Lower leg skin (tissue), 4 donors: ENCODE results near the gene TTN. TPM values are rescaled to one million over a fixed set of nuclear protein-coding genes. Genes with fewer than 3 reads are reported as not detected.

ENCODE experiments used
- DNase-seq, 2 donors: peaks; one replicate each; pipeline ENCODE4 v3.0.0-alpha.2; 2019; ENCODE audit warnings: low spot score in 2 of 2
- H3K4me3 ChIP-seq: fragments of 200-600 bp; sonication (generic); 2 replicates; pipeline ENCODE4 v1.5.1; 2017; ENCODE audit warnings: mild to moderate bottlenecking, low read depth; ENCODE audit not compliant: poor library complexity, severe bottlenecking
- POLR2A ChIP-seq, 2 donors: fragments of 450-650 bp; IDR thresholded peaks; one replicate each; pipeline ENCODE4 v1.6.1; 2016 to 2017; ENCODE audit warnings: antibody characterized with exemption in 2 of 2, mild to moderate bottlenecking in 1 of 2, moderate library complexity in 1 of 2
- WGBS, 2 donors: methylation state at CpG; one replicate each; pipeline ENCODE4 v1.1.5; 2018; 5-methylcytosine and 5-hydroxymethylcytosine counted together
- intact Hi-C: fragments of 100-400 bp; cut with DNase I; formaldehyde crosslinking; loops from one replicate; pipeline ENCODE4 v1.15.0; 2023; ENCODE audit warnings: low total_unique reads
- total RNA-seq, 4 donors: library from RNA; depleted of rRNA; stranded (reverse); fragments of >200 nt; gene quantifications; one replicate each; pipeline ENCODE4 v1.1.0, GENCODE V29; 2016
- TF ChIP-seq, protein P1 (sequence below), 3 donors: fragments of 450-650 bp; IDR thresholded peaks; one replicate each; pipeline ENCODE4 v1.5.1; 2016; ENCODE audit warnings: antibody characterized with exemption in 3 of 3, mild to moderate bottlenecking in 3 of 3, moderate library complexity in 2 of 3

The TTN gene
- total RNA-seq, 4 donors from 2014 or later = 0.25 to 2.4 (median 0.74) TPM

DNA sequence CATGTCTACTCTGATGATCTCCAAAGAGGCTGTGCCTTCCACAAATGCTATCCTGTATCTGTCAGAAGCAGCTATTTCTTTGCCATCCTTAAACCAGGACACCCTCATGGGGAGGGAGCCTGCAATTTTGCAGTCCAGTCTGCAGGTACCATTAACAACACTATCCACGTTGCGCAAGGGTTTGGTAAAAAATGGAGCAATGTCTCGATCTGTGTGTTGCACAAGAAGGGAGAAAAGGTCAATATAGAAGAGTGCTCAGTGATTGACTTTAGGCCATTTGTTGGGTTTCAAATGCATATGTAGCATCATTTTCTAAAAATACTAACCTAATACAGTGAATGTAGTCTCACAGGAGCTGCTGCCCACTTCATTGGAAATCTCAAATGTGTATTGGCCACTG lies 74.3 kb downstream of the TTN start:
- TF ChIP-seq POLR2A (IDR thresholded peaks at IDR 0.05) = no peak
- TF ChIP-seq, protein P1, sequence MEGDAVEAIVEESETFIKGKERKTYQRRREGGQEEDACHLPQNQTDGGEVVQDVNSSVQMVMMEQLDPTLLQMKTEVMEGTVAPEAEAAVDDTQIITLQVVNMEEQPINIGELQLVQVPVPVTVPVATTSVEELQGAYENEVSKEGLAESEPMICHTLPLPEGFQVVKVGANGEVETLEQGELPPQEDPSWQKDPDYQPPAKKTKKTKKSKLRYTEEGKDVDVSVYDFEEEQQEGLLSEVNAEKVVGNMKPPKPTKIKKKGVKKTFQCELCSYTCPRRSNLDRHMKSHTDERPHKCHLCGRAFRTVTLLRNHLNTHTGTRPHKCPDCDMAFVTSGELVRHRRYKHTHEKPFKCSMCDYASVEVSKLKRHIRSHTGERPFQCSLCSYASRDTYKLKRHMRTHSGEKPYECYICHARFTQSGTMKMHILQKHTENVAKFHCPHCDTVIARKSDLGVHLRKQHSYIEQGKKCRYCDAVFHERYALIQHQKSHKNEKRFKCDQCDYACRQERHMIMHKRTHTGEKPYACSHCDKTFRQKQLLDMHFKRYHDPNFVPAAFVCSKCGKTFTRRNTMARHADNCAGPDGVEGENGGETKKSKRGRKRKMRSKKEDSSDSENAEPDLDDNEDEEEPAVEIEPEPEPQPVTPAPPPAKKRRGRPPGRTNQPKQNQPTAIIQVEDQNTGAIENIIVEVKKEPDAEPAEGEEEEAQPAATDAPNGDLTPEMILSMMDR (IDR thresholded peaks at IDR 0.05) = no peak
- H3K4me3 ChIP-seq = no peak overlapping the region
- intact Hi-C loops = no loop called here
- no peak for DNase-seq
- WGBS, 2 donors = 91 to 94% methylated on average over 3 of the region's 3 CpGs

DNA sequence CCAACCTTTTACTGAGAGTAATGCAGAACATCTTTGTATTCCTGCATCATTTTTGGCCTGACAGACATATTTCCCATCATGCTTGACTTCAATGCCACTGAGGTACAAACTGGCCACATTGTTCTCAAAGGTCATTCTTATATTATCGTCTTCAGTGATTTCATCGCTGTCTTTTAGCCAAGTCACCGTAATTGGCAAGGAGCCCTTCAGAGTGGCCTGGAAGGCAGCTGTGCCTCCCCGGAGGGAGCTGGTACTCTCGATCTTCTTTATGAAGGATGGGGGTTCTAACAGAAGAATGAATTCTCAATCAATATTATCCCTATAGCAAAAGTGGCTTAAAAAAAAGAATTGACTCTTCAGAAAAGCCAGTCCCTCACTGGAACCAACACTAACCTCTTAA lies 75.9 kb downstream of the TTN start:
- WGBS, 2 donors = 90 to 94% methylated on average over 5 of the region's 5 CpGs
- intact Hi-C loops = no loop called here
- TF ChIP-seq, protein P1 (IDR thresholded peaks at IDR 0.05) = no peak
- TF ChIP-seq POLR2A (IDR thresholded peaks at IDR 0.05) = no peak

DNA sequence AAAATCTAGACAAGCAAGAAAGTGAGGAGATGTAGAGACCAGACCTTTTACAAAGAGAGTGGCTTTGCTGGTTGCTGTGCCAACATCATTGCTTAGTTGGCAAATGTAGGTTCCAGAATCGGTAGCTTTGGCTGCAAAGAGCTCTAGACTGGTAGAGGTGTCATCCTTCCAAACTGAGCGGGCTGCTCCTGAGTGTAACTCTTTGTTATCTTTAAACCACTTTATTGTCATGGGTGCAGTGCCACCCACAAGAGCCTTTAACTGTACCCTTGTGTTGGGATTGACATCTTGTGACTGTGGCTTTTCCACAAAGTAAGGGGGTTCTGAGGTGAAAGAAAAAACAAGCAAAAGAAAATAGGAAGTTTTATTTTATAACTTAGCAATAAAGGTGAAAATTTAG lies 77.2 kb downstream of the TTN start:
- H3K4me3 ChIP-seq = no peak overlapping the region
- 86 to 89% methylated on average over 2 of the region's 2 CpGs for WGBS, 2 donors
- no peak for TF ChIP-seq POLR2A (IDR thresholded peaks at IDR 0.05)
- TF ChIP-seq, protein P1 (IDR thresholded peaks at IDR 0.05) = no peak
- intact Hi-C loops = no loop called here
- DNase-seq = no peak

More for the DNA sequence above, 75.9 kb downstream of the TTN start:
- H3K4me3 ChIP-seq = no peak overlapping the region
- DNase-seq = no peak

DNA sequence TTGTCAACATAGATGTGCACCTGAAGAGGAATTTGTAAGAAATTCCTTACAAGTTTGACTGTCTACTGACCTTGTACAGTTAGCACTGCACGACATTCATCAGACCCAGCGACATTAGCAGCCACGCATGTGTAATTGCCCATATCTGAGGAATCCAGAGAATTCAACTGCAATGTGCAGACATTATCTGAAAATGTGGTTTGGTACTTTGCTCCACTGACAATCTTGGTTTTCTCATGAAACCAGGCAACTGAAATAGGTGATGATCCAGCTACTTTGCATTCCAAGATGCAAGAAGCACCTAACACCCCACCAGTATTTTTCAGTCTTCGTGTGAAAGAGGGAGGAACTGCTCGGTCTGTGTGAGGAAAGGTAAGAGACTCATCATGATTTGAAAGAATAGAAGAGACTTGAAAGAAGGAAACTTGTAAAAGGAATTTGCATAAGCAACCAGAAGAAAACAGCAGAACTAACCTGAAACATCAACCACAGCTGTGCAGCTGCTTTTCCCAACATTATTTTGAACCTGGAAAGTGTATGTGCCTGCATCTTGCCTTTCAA lies 83.4 kb downstream of the TTN start:
- no peak for DNase-seq
- no peak overlapping the region for H3K4me3 ChIP-seq
- TF ChIP-seq POLR2A (IDR thresholded peaks at IDR 0.05) = no peak
- TF ChIP-seq, protein P1 (IDR thresholded peaks at IDR 0.05) = no peak
- 77 to 80% methylated on average over 5 of the region's 5 CpGs for WGBS, 2 donors
- intact Hi-C loops = no loop called here

DNA sequence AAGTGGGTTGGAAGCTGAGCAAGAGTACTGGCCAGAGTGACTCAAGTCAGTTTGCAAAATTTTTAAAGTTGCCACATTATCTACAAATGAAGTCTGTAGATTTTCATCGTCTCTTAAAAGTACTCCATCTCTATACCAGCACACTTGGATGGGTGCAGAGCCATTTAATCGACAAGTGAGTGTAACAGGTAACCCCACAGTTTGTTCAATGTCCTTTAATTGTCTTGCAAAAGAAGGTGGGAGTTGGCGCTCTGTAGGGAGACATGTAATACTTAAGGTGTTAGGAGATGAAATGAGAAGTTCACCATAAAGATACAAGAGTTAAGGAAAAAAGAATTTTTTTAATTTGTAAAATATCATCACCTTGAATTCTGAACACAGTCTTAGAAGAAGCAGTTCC lies 84.9 kb downstream of the TTN start:
- no peak overlapping the region for H3K4me3 ChIP-seq
- intact Hi-C loops = no loop called here
- TF ChIP-seq, protein P1 (IDR thresholded peaks at IDR 0.05) = no peak
- no peak for TF ChIP-seq POLR2A (IDR thresholded peaks at IDR 0.05)
- WGBS, 2 donors = 90 to 92% methylated on average over 3 of the region's 3 CpGs
- DNase-seq = no peak

DNA sequence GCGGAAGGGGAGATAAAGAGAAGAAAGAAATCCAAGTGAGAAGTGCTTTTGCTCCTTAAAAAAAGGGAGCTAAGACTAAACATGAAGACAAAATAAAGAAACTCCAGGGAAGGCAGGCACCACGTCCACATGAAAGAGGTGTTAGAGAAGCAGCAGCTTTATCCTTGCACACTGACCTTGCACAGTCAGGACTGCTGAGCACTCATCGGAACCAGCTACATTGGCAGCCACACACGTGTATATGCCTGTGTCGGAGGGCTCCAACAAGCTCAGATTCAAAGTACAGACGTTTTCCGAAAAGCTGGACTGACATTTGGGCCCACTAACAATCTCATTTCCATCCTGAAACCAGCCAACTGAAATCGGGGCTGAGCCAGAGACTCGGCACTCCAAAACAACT lies 88.2 kb downstream of the TTN start:
- intact Hi-C loops = no loop called here
- TF ChIP-seq POLR2A (IDR thresholded peaks at IDR 0.05) = no peak
- TF ChIP-seq, protein P1 (IDR thresholded peaks at IDR 0.05) = no peak
- DNase-seq = no peak
- 82 to 84% methylated on average over 9 of the region's 9 CpGs for WGBS, 2 donors
- no peak overlapping the region for H3K4me3 ChIP-seq
